Measurements from ENCODE around the gene HTD2. TPM values are rescaled to one million over a fixed set of nuclear protein-coding genes. Genes with fewer than 3 reads are reported as not detected.

The HTD2 gene
- total and polyA plus RNA-seq, 3 donors from 2014 or later: 14.6 to 16.4 (median 15.1) TPM

GRCh38 chr3:58308728-58309127, 2.4 kb downstream of the HTD2 start:
- no peaks in the 10 kb centered on the region for H3K27me3 ChIP-seq
- no peak overlapping the region for H3K4me3 ChIP-seq
- WGBS, 2 donors: 6 to 19% methylated on average over 1 of the region's 1 CpG
- peaks cover 15% of the 10 kb centered on the region for H3K4me1 ChIP-seq
- TF ChIP-seq POLR2A (IDR thresholded peaks at IDR 0.05): no peak
- no peak for TF ChIP-seq CTCF (IDR thresholded peaks at IDR 0.05)
- peak; percentile 58 for DNase-seq
- no peaks in the 10 kb centered on the region for H3K36me3 ChIP-seq (ENCODE audit: low read depth, missing control alignments)
- no peak overlapping the region for H3K27ac ChIP-seq
- intact Hi-C loops (cut with DNase I; ENCODE audit: low total_unique reads): no loop called here
- H3K9me3 ChIP-seq: no peaks in the 10 kb centered on the region

- Histone ChIP-seq H3K4me3 (no peak overlapping the region), H3K36me3 (ENCODE audit: low read depth, missing control alignments) (no peaks in the 10 kb centered on the region), H3K9me3 (no peaks in the 10 kb centered on the region), H3K27ac (no peak overlapping the region), H3K4me1 (no peaks in the 10 kb centered on the region), H3K27me3 (no peaks in the 10 kb centered on the region)
- WGBS, 2 donors: 80 to 84% methylated on average over 2 of the region's 2 CpGs
- intact Hi-C loops (cut with DNase I; ENCODE audit: low total_unique reads): no loop called here
- no peak for DNase-seq
- TF ChIP-seq CTCF (IDR thresholded peaks at IDR 0.05): no peak
- no peak for TF ChIP-seq POLR2A (IDR thresholded peaks at IDR 0.05)
Observed at GRCh38 chr3:58317811-58318210, 11.5 kb downstream of the HTD2 start.

- 94 to 95% methylated on average over 7 of the region's 7 CpGs for WGBS, 2 donors
Observed at GRCh38 chr3:58321791-58322190, 15.5 kb downstream of the HTD2 start.

GRCh38 chr3:58322793-58323192, 16.5 kb downstream of the HTD2 start:
- Histone ChIP-seq H3K9me3 (no peaks in the 10 kb centered on the region), H3K27me3 (no peaks in the 10 kb centered on the region), H3K36me3 (ENCODE audit: low read depth, missing control alignments) (no peaks in the 10 kb centered on the region), H3K27ac (no peak overlapping the region), H3K4me1 (peaks cover 4% of the 10 kb centered on the region), H3K4me3 (no peak overlapping the region)
- no peak for DNase-seq
- intact Hi-C loops (cut with DNase I; ENCODE audit: low total_unique reads): loop anchor here (10.0 kb wide), 1 partner anchor 92 kb away; no protein-coding TSS in a partner anchor
- 48 to 74% methylated on average over 1 of the region's 1 CpG for WGBS, 2 donors
- TF ChIP-seq POLR2A (IDR thresholded peaks at IDR 0.05): no peak
- TF ChIP-seq CTCF (IDR thresholded peaks at IDR 0.05): no peak

More at GRCh38 chr3:58321791-58322190, 15.5 kb downstream of the HTD2 start:
- Histone ChIP-seq H3K27me3 (no peaks in the 10 kb centered on the region), H3K4me1 (peaks cover 4% of the 10 kb centered on the region), H3K9me3 (no peaks in the 10 kb centered on the region), H3K27ac (no peak overlapping the region), H3K36me3 (ENCODE audit: low read depth, missing control alignments) (no peaks in the 10 kb centered on the region), H3K4me3 (no peak overlapping the region)
- no peak for DNase-seq
- TF ChIP-seq POLR2A (IDR thresholded peaks at IDR 0.05) (no peak), CTCF (IDR thresholded peaks at IDR 0.05) (no peak)
- intact Hi-C loops (cut with DNase I; ENCODE audit: low total_unique reads): loop anchor here (10.0 kb wide), 1 partner anchor 93 kb away; no protein-coding TSS in a partner anchor
